ENCODE results near the gene CLEC10A. TPM values are rescaled to one million over a fixed set of nuclear protein-coding genes. Genes with fewer than 3 reads are reported as not detected.
"Not testable (repeated sequence)": the region's sequence is repeated elsewhere in the genome, so short reads cannot be mapped to it uniquely, and the experiment has no call there.

Gene CLEC10A, protein sequence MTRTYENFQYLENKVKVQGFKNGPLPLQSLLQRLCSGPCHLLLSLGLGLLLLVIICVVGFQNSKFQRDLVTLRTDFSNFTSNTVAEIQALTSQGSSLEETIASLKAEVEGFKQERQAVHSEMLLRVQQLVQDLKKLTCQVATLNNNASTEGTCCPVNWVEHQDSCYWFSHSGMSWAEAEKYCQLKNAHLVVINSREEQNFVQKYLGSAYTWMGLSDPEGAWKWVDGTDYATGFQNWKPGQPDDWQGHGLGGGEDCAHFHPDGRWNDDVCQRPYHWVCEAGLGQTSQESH
- 20.6 TPM for total RNA-seq
- long read RNA-seq, transcript CLEC10A-201 (9 exons, 1,797 nt): minor isoform, 8 of 43 reads
- long read RNA-seq, transcript CLEC10A-202 (9 exons, 1,646 nt): major isoform, 22 of 43 reads
- long read RNA-seq, partial matches to known transcripts: 5 of 43 reads
- long read RNA-seq, other reads (novel, unspliced or antisense): 5 of 43 reads

DNA sequence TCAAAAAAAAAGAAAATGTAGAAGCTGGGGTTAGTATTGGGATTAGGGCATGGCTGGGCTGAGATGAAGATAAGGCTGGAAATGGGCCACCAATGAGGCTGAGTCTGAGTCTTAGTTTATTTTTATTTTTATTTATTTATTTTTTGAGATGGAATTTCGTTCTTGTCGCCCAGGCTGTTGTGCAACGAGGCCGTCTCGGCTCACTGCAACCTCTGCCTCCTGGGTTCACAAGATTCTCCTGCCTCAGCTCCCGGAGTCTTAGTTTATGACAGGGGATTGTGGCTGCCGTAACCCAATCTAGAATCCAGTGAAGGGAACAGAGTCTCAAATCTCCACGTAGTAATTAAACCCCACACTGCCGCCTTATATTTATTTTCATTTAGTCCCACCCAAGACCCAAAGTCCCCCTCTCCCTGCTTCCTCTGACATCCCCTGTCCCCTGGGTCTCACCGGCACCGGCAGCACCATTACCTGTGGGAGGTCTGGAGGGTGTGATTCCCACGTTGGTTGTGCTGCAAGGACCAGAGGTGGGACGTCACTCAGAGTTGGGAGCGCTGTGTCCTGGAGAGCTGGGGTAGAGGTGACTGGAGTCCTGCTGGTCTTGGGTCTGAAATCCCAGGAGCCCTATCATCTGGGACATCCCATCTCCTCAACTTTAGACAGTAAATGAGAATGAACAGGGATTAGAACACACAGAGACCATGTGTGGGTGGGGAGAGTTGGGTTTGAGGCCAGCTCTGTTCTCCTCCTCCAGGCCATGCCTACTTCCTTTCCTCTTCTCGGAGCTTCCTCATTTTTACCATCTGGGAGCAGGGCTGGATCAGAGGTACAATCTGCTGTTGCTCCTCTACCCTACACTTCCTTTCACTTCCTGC, at the start of gene CLEC10A:
Gene CLEC10A, minus strand, starts transcription at position 671 of the 875 bp plus-strand sequence. CDS start 1,439 bp downstream, outside the sequence.
- peak; percentile 49 for DNase-seq (ENCODE audit: low spot score)

DNA sequence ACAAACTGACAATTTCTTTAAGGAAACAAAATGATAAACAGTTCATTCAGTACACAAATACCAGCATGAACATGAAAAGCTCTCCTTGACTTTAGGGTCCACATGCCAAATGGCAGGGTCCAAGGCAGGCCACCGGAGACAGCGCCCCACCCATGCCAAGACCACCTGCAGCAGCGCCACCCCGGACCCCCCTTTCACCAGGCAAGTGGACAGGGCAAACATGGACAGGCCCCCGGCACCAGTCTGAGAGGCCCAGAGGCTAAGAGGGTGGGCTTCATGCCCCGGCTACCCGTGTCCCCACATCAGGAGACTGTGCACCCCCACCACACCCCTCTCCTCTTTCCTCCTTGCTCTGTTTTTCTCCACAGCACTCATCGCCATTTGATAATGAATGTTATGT, 49.3 kb upstream of the CLEC10A start:
- DNase-seq (ENCODE audit: low spot score): no peak

DNA sequence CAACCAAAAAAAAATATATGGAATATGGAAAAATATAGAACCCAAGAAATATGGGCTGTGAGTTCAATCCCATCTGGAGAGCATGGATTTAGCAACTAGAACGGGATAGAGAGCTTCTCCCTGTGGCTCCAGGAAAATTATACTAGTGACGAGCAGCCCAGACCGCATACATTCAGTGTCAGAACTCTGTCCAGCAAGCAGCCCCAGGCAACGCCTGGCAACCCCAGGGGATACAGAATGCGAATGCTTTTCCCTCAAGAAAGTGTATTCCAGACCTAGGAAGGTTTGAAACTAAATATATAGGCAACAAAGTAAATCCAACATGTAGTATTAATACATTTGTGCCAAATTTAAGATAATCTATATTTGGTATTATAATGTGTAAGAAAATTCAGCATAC, 48.1 kb upstream of the CLEC10A start:
- DNase-seq (ENCODE audit: low spot score): no peak

DNA sequence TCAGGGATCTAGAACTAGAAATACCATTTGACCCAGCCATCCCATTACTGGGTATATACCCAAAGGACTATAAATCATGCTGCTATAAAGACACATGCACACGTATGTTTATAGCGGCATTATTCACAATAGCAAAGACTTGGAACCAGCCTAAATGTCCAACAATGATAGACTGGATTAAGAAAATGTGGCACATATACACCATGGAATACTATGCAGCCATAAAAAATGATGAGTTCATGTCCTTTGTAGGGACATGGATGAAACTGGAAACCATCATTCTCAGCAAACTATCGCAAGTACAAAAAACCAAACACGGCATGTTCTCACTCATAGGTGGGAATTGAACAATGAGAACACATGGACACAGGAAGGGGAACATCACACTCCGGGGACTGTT, 47.5 kb upstream of the CLEC10A start:
- not testable (repeated sequence) for DNase-seq (ENCODE audit: low spot score)

DNA sequence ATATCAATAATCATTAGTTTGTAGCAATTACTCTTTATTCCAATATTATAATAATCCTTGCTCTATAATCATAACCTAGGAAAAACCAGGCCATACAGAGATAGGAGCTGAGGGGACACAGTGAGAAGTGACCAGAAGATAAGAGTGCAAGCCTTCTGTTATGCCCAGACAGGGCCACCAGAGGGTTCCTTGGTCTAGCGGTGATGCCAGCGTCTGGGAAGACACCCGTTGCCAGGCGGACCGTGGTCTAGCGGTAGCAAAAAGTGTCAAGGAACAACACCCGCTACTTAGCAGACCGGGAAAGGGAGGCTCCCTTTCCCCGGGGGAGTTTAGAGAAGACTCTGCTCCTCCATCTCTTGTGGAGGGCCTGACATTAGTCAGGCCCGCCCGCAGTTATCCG, 46.3 kb upstream of the CLEC10A start:
- DNase-seq (ENCODE audit: low spot score): not testable (repeated sequence)

DNA sequence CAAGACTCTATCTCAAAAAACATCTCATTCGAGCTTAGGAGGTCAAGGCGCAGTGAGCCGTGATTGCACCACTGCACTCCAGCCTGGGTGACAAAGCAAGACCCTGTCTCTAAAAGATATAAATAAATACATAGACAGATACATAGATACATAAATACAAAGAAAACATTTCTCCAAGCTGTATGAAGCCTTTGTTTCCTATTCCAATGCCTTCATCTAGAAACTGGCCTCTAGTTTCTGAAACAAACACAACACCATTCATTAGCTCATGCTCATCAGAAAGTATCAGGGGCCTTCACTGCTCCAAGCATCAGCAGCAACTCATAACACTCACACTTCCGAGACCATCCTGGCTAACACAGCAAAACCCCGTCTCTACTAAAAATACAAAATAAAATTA, 44.9 kb upstream of the CLEC10A start:
- no peak for DNase-seq (ENCODE audit: low spot score)

DNA sequence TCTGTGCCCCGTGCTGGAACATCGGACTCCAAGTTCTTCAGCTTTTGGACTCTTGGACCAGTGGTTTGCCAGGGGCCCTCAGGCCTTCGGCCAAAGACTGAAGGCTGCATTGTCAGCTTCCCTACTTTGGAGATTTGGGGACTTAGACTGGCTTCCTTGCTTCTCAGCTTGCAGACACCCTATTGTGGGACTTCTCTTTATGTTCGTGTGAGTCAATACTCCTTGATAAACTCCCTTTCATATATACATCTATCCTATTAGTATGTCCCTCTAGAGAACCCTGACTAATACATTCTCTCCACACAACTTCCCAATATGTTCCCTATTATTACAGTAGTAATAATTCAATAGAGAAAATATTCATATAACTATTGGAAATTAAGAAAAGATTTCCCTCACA, 43.8 kb upstream of the CLEC10A start:
- DNase-seq (ENCODE audit: low spot score): no peak

DNA sequence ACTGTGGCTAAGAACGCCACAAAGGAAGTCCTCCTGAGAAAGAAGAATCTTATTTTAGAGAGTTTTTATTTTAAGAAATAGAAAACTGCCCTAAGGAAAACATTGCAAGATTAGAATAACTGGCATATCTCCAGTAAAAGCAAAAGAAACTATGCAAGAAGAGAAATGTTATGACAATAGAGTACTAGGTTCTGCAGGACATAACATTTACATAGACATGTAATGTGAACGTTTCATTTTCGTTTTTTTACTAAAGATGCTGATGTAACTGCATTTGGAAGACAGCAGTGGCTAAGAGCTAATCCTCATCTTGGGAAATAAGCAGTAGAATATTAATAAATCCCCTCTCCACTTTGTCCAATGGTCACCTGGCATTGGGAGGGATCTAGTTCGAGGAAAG, 42.3 kb upstream of the CLEC10A start:
- no peak for DNase-seq (ENCODE audit: low spot score)

DNA sequence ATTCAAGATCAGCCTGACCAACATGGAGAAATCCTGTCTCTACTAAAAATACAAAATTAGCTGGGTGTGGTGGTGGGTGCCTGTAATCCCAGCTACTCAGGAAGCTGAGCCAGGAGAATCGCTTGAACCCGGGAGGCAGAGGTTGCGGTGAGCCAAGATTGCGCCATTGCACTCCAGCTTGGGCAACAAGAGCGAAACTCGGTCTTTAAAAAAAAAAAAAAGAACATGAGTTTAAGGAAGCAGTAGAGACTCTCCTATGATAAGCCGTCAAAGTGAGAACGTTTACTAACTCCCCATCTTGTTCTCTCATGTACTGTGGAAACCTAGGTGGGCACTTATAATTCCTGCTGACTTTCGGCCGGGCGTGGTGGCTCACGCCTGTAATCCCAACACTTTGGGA, 40.6 kb upstream of the CLEC10A start:
- DNase-seq (ENCODE audit: low spot score): peak; percentile 18

DNA sequence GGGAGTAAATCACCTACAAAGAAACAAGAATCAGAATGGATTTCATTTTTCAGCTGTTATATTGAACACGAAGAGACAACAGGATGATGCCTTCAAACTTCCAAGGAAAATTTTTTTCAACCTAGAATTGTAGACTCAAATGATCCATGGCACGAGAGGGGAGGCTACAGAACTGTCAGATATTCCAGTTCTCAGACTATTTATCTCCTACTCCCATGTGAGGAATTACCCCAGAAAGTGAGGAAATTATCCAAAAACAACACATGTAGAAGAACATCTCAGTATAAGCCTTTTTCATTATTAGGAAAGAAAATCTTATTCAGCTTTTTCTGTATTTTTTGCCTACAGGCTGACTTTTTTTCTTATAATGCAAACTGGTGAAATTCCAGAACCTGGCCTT, 40.1 kb upstream of the CLEC10A start:
- DNase-seq (ENCODE audit: low spot score): no peak

DNA sequence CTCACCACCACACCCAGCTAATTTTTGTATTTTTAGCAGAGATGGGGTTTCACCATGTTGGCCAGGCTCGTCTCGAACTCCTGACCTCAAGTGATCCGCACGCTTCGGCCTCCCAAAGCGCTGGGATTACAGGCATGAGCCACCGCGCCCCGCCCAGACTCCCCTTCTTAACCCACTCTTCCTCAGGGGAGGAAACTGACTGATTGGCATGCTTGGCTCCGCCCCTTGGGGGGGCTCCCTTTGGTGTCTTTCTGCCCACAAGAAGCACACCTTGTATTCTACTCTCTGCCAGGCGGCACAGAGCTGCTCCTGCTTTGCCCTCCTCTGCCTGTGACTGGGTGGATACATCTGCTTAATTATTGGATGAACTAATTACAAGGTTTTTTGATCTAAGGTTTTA, 39.3 kb upstream of the CLEC10A start:
- DNase-seq (ENCODE audit: low spot score): peak; percentile 77

DNA sequence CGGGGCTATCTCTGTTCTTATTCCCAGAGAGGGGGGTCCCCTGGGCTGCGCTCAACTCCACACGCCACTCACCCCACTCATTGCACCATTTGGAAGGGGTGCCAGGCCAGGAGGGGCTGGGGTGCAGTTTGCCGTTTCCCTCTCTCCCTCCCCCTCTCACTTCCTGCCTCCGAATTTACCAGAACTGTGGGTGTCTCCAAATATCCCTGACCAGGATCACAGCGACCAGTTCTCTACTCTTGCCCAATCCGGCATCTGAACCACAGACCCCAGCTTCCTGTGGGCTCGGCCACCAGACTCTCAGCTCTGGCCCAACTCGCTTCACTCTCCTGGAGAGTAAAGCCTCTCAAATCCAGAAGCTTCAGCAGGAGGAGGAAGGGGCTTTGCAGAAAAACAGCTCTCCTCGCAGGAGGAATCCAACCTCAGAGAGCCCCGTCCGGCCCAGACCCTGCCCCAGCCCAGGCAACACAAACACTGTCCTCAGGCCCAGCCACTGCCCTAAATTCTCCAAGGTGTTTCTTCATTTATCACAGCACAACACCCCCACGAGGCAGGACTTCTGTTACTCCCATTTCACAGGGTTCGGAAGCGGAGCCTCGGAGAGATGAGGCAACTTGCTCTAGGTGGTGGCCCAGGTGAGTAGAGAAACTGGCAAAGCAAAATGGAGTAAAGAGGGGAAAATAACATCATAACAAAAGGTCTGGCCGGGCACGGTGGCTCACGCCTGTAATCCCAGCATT, 35.0 kb upstream of the CLEC10A start:
- peak; percentile 79 for DNase-seq (ENCODE audit: low spot score)

DNA sequence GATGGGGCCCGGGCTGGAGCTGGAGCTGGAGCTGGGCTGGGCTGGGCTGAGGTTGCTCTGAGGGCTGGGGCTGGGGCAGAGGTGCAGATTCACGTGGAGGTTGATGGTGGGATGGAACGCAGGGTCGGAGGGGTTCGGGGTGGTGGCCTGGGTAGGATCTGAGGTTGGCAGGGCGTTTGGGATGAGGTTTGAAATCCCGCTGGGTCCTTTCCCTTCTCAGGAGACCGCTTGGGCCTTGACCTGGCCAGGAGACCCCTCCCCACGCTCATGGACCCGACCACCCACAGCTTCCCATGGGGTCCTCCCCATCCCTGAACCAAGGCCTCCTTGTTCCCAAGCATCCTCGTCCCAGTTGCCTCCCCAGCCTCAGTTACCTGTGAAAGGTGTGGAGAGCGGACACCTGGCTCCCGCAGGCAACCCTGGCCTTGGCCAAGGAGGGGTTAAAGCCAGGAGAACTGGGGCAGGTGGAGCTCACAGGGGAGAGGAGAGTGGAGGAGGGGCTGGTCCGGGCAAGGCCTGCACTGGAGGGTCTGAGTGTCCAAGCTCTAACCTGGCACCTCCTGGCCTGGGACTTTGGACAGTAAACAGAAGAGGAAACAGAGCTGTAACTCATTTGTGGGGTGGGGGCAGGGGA, 34.3 kb upstream of the CLEC10A start, which contains the start of gene ASGR2:
Gene ASGR2, minus strand, starts transcription at position 582 of the 634 bp plus-strand sequence. CDS start 582 bp downstream, outside the sequence.
- DNase-seq (ENCODE audit: low spot score): peak; percentile 82

DNA sequence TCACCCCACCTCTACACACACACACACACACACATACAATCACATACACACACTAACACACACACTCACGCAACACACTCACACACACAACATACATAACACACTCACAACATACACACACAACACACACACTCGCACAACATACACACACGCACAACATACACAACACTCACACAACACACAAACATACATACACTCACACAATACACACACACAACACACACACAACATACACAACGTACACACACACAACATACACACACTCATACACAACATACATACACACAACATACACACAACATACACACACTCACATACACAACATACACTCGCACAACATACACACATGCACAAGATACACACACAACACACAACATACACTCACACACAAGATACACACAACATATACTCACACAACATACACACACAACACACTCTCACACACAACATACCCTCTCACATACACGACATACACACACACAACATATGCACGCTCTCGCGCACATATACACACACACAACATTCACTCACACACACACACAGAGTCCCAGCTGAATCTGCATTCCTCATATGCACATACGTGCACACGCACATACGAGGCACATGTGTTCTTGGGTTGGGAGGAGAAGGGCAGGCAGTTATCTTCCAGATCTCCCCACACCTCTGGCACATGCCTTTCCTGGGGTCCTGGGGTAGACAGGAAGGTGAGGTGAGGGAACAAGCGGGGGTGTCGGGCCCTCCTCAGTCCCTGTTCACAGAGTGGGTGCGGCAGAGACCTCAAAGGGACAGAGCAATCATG, 33.4 kb upstream of the CLEC10A start:
- DNase-seq (ENCODE audit: low spot score): peak; percentile 64

DNA sequence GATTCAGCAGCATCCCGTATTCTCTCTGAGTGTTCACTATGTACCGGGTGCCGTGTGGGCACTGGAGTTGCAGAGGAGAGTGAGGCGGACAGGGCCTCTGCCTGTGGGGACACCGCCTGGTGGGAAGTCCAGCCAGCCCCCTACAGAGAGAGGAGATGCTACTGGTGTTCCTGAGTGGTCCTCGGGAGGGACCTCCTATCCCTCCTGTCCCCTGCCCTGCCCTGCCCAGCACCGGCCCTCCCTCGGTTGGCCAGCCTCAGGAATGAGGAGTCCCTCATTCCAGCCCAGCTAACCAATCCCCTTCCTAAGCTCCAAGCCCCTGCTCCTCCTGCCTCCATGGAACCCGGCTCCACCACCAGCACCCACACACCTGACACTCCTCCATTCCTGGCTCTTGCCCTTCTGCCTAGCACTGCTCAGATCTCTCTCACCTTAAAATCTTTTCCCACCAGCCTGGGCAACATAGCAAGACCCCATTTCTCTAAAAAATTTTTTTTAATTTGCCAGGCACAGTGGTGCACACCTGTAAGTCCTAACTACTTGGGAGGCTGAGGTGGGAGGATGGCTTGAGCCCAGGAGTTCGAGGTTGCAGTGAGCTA, 32.6 kb upstream of the CLEC10A start:
- DNase-seq (ENCODE audit: low spot score): peak; percentile 30

DNA sequence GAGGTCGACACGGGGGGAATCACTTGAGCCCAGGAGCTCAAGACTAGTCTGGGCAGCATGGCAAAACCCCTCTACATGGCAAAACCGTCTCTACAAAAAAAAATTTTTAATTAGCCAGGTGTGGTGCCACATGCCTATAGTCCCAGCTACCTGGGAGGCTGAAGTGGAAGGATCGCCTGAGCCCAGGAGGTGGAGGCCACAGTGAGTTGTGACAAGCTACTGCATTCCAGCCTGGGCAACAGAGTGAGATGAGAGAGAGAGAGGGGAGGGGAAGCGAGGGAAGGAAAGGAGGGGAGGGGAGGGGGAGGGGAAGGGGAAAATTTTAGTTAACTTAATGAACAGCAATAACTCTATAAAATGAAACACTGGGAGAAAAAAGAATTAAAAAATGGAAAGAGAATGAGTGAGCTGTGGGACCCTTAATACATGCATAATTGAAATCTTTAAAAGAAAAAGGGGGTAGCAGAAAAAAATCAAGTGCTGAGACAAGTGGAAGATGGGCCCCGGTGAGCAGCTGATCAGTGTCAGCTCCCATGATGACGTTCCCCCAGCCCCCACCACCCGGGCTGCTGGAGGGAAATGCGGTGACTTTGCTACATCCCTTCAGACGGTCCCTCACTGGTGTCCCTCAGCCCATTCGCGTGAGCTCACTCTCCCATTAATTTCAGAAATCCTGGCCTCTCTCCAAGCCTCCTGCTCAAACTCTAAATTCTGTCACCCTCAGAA, 31.9 kb upstream of the CLEC10A start:
- DNase-seq (ENCODE audit: low spot score): peak; percentile 81

DNA sequence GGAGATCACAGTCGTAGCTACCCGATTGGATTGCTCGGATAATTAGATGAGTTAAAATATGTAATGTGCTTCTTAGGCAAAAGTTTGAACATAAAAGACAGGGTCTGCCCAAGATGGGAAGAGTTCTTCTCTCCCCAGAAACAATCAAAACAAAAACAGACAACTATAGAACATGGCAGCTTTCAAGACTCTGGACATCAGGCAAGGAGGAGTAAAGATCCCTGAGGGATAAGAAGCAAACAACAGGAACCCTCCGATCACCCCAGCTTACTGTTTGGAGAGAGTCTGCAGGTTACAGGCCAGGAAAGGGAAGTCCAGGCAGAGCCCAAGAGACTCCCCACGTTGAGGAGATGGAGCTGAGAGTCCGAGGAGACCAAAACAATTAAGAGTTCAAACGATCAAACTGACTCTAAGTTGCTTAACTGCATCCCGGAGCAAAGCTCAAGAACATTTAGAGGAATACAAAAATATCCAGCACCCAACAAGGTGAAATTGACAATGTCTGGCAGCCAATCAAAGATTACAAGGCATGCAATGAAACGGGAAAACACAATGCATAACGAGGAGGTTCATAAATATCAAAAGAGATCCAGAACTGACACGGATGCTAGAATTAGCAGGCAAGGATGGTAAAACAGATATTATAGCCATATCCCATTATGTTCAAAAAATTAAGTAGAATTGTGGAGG, 30.7 kb upstream of the CLEC10A start:
- DNase-seq (ENCODE audit: low spot score): no peak
